Neural crest cell (in vitro differentiated cells): Measurements from ENCODE around the gene MYO10. TPM values are rescaled to one million over a fixed set of nuclear protein-coding genes. Genes with fewer than 3 reads are reported as not detected.
"Not testable (repeated sequence)": the region's sequence is repeated elsewhere in the genome, so short reads cannot be mapped to it uniquely, and the experiment has no call there.

ENCODE experiments used
- DNase-seq: peaks from one replicate; pipeline ENCODE4 v3.0.0; 2021; ENCODE audit warnings: low read depth, mixed read lengths, low spot score
- H3K27ac Mint-ChIP-seq: one replicate; pipeline ENCODE4 v1.8.0; 2021; ENCODE audit warnings: mild to moderate bottlenecking, mixed read lengths; ENCODE audit not compliant: unreplicated experiment
- H3K27me3 Mint-ChIP-seq: 2 replicates; pipeline ENCODE4 v1.8.0; 2021; ENCODE audit warnings: low read depth, mild to moderate bottlenecking, mixed read lengths
- H3K36me3 Mint-ChIP-seq: 2 replicates; pipeline ENCODE4 v1.8.0; 2021; ENCODE audit warnings: low read depth, mild to moderate bottlenecking, mixed read lengths
- H3K4me1 Mint-ChIP-seq: 2 replicates; pipeline ENCODE4 v1.8.0; 2021; ENCODE audit warnings: mixed read lengths
- H3K4me3 Mint-ChIP-seq: one replicate; pipeline ENCODE4 v1.8.0; 2021; ENCODE audit warnings: mild to moderate bottlenecking, mixed read lengths
- H3K9me3 Mint-ChIP-seq: 2 replicates; pipeline ENCODE4 v1.8.0; 2021; ENCODE audit warnings: mixed read lengths
- CTCF ChIP-seq: fragments of 200-600 bp; sonication (generic); conservative IDR thresholded peaks from 2 replicates; pipeline ENCODE4 v1.5.0; 2021; ENCODE audit warnings: antibody characterized with exemption, mild to moderate bottlenecking
- total RNA-seq: library from RNA; stranded (reverse); gene quantifications from 2 replicates; pipeline ENCODE4 v1.2.1, GENCODE V29; 2021

MYO10 gene
- total RNA-seq, 1 donor from 2014 or later = 94.4 TPM

GRCh38 chr5:16722097-16722495 lies 214.0 kb downstream of the MYO10 start:
- DNase-seq = no peak
- no peak for TF ChIP-seq CTCF
- Mint-ChIP-seq H3K36me3 (peaks cover 28% of the 10 kb centered on the region), H3K4me3 (peak overlapping the region; percentile 15), H3K4me1 (peaks cover 63% of the 10 kb centered on the region), H3K27me3 (no peaks in the 10 kb centered on the region), H3K27ac (peak overlapping the region; percentile 4), H3K9me3 (peaks cover 7% of the 10 kb centered on the region)

- peaks cover 61% of the 10 kb centered on the region for H3K4me1 Mint-ChIP-seq
- H3K36me3 Mint-ChIP-seq = peaks cover 28% of the 10 kb centered on the region
- H3K4me3 Mint-ChIP-seq = peak overlapping the region; percentile 15
- no peaks in the 10 kb centered on the region for H3K27me3 Mint-ChIP-seq
- no peak for DNase-seq
- H3K27ac Mint-ChIP-seq = peak overlapping the region; percentile 4
- H3K9me3 Mint-ChIP-seq = peaks cover 7% of the 10 kb centered on the region
- TF ChIP-seq CTCF = no peak
Measured at GRCh38 chr5:16721151-16722096, 214.7 kb downstream of the MYO10 start.

GRCh38 chr5:16718036-16718435 lies 218.1 kb downstream of the MYO10 start:
- DNase-seq, H3K4me3 Mint-ChIP-seq, H3K27ac Mint-ChIP-seq, H3K9me3 Mint-ChIP-seq, H3K27me3 Mint-ChIP-seq: not testable (repeated sequence)
- Mint-ChIP-seq H3K36me3 (peaks cover 17% of the 10 kb centered on the region), H3K4me1 (peaks cover 63% of the 10 kb centered on the region)

GRCh38 chr5:16713386-16713928 lies 222.6 kb downstream of the MYO10 start:
- H3K4me1 Mint-ChIP-seq = peaks cover 58% of the 10 kb centered on the region
- no peaks in the 10 kb centered on the region for H3K27me3 Mint-ChIP-seq
- H3K4me3 Mint-ChIP-seq = peak overlapping the region; percentile 82
- peak overlapping the region; percentile 97 for H3K27ac Mint-ChIP-seq
- DNase-seq = peak; percentile 62
- no peaks in the 10 kb centered on the region for H3K9me3 Mint-ChIP-seq
- peaks cover 30% of the 10 kb centered on the region for H3K36me3 Mint-ChIP-seq
- TF ChIP-seq CTCF = no peak

GRCh38 chr5:16712620-16713019 lies 223.5 kb downstream of the MYO10 start:
- Mint-ChIP-seq H3K36me3 (peaks cover 37% of the 10 kb centered on the region), H3K4me3 (peak overlapping the region; percentile 82), H3K9me3 (no peaks in the 10 kb centered on the region), H3K27ac (peak overlapping the region; percentile 97), H3K27me3 (no peaks in the 10 kb centered on the region), H3K4me1 (peaks cover 56% of the 10 kb centered on the region)
- no peak for TF ChIP-seq CTCF
- no peak for DNase-seq

- TF ChIP-seq CTCF = no peak
- peaks cover 37% of the 10 kb centered on the region for H3K36me3 Mint-ChIP-seq
- H3K27ac Mint-ChIP-seq = no peak overlapping the region
- H3K4me1 Mint-ChIP-seq = peaks cover 52% of the 10 kb centered on the region
- no peaks in the 10 kb centered on the region for H3K27me3 Mint-ChIP-seq
- H3K4me3 Mint-ChIP-seq = peak overlapping the region; percentile 33
- H3K9me3 Mint-ChIP-seq = no peaks in the 10 kb centered on the region
- no peak for DNase-seq
Measured at GRCh38 chr5:16712178-16712577, 223.9 kb downstream of the MYO10 start.
